GM18873 (cell line): Measurements from ENCODE around the gene SHISA5.

Experiments used
- ATAC-seq: cut with Tn5 transposase; IDR thresholded peaks from one replicate; pipeline ENCODE4 v1.9.1; 2021; ENCODE audit warnings: mild to moderate bottlenecking, moderate library complexity, moderate number of reproducible peaks; ENCODE audit not compliant: unreplicated experiment, low FRiP score

Gene SHISA5

GRCh38 chr3:48434591-48435222 is 69.3 kb downstream of the SHISA5 start:
- no peak for ATAC-seq

GRCh38 chr3:48433472-48434118 is 70.4 kb downstream of the SHISA5 start:
- no peak for ATAC-seq

GRCh38 chr3:48432411-48433371 is 71.3 kb downstream of the SHISA5 start:
- ATAC-seq: no peak

GRCh38 chr3:48431224-48432029 is 72.5 kb downstream of the SHISA5 start:
- no peak for ATAC-seq

- ATAC-seq: no peak
These were observed 73.3 kb downstream of the SHISA5 start for GRCh38 chr3:48430708-48431101.

- ATAC-seq: no peak
These were observed 73.8 kb downstream of the SHISA5 start, which contains the start of gene PLXNB1 for GRCh38 chr3:48429960-48430707. Gene PLXNB1 (minus strand): TSS chr3:48430086. CDS start chr3:48424611, 5,475 bp downstream.

GRCh38 chr3:48429317-48429959 is 74.5 kb downstream of the SHISA5 start:
- no peak for ATAC-seq

- ATAC-seq: no peak
These were observed 75.2 kb downstream of the SHISA5 start for GRCh38 chr3:48428572-48429316.

GRCh38 chr3:48428088-48428571 is 75.8 kb downstream of the SHISA5 start:
- ATAC-seq: no peak

GRCh38 chr3:48427630-48427962 is 76.4 kb downstream of the SHISA5 start:
- no peak for ATAC-seq

- no peak for ATAC-seq
These were observed 76.9 kb downstream of the SHISA5 start for GRCh38 chr3:48426944-48427629.

- no peak for ATAC-seq
These were observed 77.5 kb downstream of the SHISA5 start for GRCh38 chr3:48426401-48426909.

GRCh38 chr3:48425281-48425812 is 78.6 kb downstream of the SHISA5 start:
- no peak for ATAC-seq

GRCh38 chr3:48423883-48424695 is 79.9 kb downstream of the SHISA5 start:
- no peak for ATAC-seq

- ATAC-seq: no peak
These were observed 80.6 kb downstream of the SHISA5 start for GRCh38 chr3:48423241-48423882.

- no peak for ATAC-seq
These were observed 81.3 kb downstream of the SHISA5 start for GRCh38 chr3:48422681-48423080.
